Suppressor macrophage (primary cell): ENCODE measurements around the gene MAP3K15.

Experiments
- DNase-seq, 4 experiments: peaks; one replicate each; pipeline ENCODE4 v3.0.0-alpha.2; 2020 to 2022
- total RNA-seq, 17 experiments: gene quantifications; one replicate each; lab custom pipeline; 2026; ENCODE audit warnings: mixed read lengths in 6 of 17, inconsistent platforms in 3 of 17; lab: John Stamatoyannopoulos, UW

MAP3K15 gene
- 0 to 1.5 (median 0.10) reads per million in 17 experiments for total RNA-seq

DNA sequence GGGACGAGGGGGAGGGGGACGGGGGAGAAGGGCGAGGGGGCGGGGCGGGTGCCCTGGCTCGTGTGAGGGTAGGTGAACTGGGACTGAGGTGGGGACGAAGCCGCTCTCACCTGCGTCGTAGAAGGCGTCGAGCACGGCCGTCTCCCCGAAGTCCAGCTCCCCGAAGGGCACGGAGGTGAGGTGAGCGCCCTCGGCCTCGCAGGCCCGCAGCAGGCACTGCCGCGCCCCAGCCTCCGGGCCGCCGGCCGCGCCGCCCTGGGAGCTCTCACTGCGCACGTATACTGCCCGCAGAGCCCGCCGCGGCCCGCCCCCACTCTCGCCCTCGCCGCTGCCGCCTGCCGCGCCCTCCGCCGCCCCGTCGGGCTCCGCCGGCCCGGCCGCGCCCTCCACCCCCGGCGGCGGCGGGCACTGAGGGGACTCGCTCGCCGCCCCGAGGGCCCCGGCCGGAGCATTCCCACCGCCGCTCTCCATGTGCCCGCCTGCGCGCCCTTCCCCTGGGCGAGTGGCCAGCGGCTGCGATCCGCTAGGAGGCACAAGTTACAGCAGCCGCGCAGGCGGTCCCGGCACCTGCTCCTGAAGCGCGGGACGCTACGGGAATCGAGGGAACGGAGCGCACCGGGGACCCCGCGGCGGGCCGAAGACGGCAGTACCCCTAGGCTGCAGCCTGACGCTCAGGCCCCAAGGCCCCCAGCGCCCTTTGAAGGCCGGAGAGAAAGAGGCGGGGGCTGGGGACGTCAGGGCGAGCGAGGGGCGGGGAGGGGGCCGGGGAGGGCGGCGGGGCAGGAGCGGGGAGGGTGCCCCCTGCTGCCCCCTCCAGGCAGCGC is at the start of gene MAP3K15:
Gene MAP3K15 (minus strand): TSS at position 718 of the 824 bp plus-strand sequence. CDS start 247 bp downstream, at position 471.
- DNase-seq = peak; percentile 1 to 56 (median 28)

DNA sequence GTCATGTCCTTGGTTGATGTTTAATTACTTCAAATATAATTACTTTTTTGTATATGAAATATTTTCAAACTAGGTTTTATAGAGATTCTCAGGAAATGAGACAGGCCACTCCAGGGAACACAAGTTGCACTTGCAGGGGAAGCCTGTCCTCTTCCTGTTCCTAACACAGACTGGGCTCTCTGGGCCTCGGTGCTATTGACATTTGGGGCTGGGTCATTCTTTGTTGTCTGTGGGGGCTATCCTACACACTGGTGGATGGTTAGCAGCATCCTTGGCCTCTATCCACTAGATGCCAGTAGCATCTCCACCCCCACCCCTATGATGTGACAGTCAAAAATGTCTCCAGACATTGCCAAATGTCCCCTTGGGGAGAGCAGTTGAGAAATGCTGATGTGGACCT is 49.3 kb upstream of the MAP3K15 start:
- no peak for DNase-seq

DNA sequence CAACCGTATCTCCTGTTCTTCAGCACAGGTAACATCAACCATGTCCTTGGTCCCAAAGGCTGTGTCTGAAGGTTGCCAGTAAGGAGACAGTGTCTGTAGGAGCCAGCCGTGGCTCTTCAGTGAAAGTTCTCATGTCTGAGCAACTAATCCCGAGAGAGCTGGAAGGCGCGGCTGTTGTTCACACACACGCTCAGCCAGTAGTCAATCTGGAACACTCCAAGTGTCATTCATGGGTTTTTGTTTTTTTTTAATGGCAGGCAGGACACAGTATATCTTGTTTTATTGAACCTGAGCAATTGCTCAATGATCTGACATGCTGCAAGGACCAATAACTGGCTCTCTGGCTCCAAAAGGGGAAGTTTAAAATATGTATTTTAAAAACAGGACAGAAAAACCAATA is 48.4 kb upstream of the MAP3K15 start:
- no peak for DNase-seq

- no peak for DNase-seq
Observed at GRCh38 chrX:19563327-19563726, 48.0 kb upstream of the MAP3K15 start.

- no peak for DNase-seq
Observed at GRCh38 chrX:19560611-19561010, 45.3 kb upstream of the MAP3K15 start.

- no peak for DNase-seq
Observed at GRCh38 chrX:19557822-19558221, 42.5 kb upstream of the MAP3K15 start.

GRCh38 chrX:19556202-19556601 is 40.9 kb upstream of the MAP3K15 start:
- no peak for DNase-seq

DNA sequence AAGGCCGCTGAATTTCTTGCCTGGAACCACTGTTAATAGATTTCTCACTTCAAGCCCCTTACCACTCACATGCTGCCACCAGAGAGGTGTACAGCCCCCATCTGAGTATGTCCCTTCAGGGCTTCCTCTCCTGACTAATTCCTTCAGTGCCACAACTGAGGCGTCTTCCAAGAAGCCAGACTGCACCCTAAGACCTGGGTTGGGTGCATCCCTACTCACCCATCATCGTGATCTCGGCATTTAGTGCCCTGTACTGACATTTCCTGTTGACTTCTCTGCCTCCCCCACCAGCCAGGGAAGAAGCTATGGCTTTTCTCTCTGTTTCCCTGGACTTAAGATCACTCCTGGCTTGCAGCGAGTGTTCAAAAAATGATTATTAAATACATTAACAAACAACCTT is 40.4 kb upstream of the MAP3K15 start:
- DNase-seq = no peak

DNA sequence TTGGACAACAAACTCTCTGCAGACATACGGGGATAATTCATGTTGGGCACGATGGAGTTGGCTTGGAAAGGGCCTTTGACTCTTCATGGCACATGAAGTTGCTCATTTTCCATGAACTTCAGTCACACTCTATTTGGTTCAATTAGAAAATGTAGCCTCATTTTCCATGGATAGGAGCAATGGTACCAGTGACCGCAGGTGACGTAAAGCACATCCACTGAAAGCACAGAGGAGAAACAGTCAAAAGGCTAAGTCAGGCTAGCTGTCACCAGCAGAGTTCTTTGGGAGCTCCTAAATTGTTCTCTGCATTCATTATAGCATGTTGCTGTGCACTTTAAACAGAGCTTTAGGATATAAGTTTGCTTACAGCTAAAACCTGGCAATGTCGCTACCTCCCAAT is 39.9 kb upstream of the MAP3K15 start:
- no peak for DNase-seq

DNA sequence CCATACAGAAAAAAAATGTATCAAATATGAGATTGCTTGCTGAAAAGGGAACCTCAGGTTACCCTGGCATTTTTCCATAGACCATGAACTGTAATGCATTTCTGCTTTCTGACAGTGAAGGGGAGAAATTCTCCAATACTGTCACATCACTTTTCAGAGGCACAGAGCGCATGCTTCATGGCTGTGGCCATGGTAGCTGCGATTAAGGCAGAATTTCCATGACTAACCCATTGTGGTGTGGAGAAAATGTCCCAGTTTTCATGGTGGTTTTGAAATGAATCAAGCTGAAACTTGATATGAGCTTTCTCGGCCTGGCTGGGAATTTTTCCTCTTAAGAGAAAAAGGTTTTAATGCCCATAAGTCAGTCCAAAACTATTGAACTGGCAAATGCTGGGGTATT is 39.5 kb upstream of the MAP3K15 start:
- peak; percentile 37 to 71 (median 44) for DNase-seq

DNA sequence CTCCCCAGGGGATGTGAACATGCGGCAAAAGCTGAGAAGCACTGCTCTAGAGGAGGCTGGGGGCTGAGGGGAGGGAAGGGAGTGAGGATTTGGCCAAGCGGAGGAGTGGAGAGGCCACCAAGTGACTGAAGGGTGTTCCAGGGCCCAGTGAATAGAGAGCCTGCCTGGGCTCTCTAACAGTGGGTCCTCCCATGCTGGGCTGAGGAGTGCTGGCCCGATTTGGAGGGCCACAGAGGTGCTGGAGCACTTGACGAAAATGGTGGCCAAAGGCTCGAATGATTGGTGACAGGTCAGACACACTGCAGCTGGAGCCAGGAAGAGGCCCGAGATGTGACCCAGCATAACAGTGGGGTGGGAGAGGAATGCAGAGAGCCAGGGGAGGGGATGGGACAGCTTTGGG is 37.5 kb upstream of the MAP3K15 start:
- no peak for DNase-seq

DNA sequence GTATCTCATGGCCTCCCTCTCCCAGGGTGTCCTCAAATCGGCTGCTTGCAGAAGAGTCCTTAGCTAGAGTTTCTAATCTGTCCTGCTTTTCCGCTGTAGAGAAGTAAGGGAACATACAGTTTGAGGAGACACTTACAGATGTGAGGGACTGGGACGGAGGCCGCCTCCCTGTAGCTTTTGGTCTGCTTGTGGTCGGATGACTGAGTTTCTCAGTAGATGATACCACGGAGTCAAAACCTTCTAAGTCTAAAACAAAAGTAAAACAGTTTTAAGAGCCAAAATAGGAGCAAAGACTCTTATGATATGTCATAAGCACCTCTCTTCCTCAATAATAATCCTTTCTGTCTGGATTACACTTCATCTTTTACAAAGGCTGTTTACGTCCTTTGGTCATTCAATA is 34.5 kb upstream of the MAP3K15 start:
- no peak for DNase-seq

DNA sequence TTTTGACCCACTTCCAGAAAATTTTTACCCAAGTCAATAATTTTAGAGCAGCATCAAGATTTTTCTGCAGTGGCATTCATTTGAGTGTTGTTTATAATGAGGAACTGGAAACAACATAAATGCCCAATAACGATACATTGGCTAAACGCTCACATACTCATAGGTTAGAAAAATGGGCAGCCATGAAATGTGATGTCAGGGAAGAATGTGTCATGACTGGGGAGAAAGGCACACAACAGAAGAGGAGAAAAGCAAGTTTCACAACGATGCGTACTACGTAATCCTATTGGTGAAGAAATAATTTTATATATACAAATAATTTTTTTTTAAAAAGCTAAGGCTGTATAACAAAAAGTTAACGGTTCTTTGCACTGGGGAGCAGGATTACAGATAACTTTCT is 33.6 kb upstream of the MAP3K15 start:
- DNase-seq = no peak

DNA sequence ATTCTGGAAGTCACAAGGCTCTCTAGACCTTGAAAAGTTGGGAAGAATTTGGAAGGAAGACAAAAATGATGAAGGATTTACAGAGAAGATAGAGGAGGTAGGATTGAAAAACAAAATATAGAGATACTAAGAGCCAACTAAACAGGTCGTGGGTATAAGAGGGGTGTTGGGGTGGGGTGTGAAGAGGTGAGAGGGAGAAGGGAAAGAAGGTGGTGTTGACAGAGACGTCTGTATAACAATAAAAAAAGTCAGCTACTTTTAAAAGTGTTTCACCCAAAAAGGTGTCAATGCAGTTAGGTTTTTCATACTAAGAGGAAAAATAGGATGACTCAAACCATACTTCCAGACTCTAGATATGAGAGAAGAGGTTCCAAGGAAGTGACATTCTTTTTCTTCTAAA is 33.0 kb upstream of the MAP3K15 start:
- no peak for DNase-seq

DNA sequence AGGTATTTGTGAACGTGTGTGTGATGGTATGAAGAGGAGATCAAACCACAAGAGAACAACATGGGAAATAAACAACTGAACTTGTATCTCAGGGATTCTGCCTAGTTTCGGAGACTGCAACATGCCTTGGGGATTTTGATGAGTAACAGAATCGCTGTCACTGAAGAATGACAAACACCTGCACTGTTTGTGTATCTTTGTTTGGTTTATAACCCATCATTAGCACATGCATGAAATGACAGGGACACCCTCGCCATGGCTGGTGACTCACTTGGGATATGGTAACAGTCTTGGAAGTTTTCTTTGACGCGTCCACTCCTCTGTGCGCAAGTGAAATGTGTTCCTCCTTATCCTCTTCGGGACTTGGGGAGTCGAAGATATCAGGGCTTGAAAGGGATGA is 30.3 kb upstream of the MAP3K15 start:
- no peak for DNase-seq

DNA sequence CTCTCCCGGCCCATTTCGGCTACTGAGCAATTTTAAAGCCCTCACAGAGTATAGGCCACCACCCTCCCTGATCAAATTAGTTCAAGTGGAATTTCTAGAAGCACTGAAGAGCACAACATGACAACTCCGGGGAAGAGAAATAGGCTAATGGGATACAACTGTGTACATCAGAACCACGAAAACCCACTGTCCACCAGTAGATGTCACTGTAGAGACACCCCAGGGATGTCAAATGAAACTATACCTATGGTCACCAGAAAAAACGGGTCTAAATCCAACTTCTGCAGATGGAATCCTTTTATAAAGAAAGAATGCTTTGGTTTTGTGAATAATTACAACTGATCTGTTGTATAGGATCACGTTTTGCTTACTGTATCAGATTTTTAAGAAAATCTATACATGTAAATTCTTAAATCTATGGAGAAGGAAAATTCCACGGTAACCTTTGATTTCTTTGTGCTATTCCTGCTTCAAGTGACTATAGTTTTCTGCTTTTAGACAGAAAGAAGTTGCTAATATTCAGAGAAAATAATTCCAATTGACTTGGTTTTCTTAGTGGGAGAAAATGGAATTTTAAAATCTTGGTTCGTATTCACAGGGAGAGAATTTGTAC is 29.5 kb upstream of the MAP3K15 start:
- DNase-seq = peak; percentile 45 to 63 (median 58)

DNA sequence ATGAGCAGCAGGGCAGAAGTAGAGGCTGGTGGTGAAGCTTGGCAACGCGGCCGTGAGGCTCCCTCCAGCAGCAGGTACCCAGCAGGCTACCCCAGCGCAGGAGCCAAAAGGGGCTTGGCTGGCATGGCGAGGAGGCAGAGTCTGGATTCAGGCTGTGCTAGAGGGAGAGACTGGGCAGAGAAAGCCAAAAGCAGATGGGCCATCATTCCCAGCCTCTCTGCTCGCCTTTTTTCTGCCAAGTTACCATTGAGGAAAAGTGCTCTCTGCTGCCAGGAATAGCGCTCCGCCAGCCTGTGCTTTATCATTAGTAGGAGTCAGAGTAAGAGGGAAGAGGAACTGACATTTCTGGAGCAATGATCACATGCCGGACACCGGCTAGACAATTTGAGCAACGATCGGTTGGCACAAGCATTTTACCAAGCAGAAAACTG is 28.7 kb upstream of the MAP3K15 start:
- peak in 3 of 4 experiments; percentile 26 to 50 (median 33) for DNase-seq

- no peak for DNase-seq
Observed at GRCh38 chrX:19543020-19543715, 27.9 kb upstream of the MAP3K15 start.

DNA sequence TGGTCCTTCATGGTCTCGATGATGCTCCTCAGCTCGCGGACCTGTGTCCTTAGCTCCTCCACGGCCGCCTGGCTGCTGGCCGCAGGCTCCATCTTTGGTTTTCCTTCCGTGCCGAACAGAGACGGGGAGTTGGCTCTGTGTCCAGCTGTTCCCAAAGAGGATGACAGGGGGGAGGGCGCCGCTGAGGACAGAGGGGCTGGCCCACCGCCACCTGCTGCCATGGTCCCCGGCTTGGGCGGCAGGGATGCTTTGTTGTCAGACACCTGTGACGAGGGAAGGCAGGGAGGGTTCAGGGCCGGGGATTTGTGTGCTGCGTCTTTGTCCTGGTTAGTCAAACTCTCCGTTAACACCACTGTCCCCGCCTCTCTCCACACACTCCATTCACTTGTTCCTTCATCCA is 26.6 kb upstream of the MAP3K15 start:
- no peak for DNase-seq

GRCh38 chrX:19541196-19541595 is 25.9 kb upstream of the MAP3K15 start:
- no peak for DNase-seq

GRCh38 chrX:19540076-19540475 is 24.8 kb upstream of the MAP3K15 start:
- DNase-seq = no peak

GRCh38 chrX:19539665-19540064 is 24.4 kb upstream of the MAP3K15 start:
- DNase-seq = no peak

DNA sequence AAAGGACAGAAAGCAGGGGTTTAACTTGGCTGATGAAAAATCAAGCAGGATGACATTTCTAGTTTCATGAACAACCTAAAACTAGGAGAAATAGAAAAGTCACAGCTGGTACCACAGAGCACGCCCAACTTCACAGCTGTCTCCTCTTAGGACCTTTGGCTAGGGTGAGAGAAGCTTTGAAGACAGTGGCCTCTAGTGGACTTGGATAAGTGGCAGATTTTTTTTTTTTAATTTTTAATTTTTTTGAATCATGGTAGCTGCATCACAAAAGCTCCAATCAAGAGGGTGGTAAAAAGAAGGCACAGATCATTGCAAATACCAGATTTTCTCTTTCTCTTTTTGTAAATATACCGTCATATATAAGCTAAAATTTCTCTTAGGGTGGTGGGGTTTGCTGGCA is 20.2 kb upstream of the MAP3K15 start:
- peak in 2 of 4 experiments; percentile 1 to 11 for DNase-seq

GRCh38 chrX:19532709-19533108 is 17.4 kb upstream of the MAP3K15 start:
- no peak for DNase-seq
